Mesenchymal stem cell (in vitro differentiated cells and primary cell): ENCODE measurements around the gene CCL28.

Experiments
- DNase-seq: peaks from one replicate; pipeline ENCODE4 v3.0.0-alpha.2; 2013
- H2AFZ ChIP-seq: one replicate; pipeline ENCODE4 v1.6.1; 2013; ENCODE audit warnings: low read depth, mild to moderate bottlenecking, control low read depth, inconsistent platforms, low read length, moderate library complexity
- H2AK5ac ChIP-seq: 2 replicates; pipeline ENCODE4 v1.6.1; 2013; ENCODE audit warnings: low read length, moderate library complexity, mild to moderate bottlenecking, inconsistent platforms; ENCODE audit not compliant: severe bottlenecking
- H2BK120ac ChIP-seq: one replicate; pipeline ENCODE4 v1.6.1; 2013; ENCODE audit warnings: low read depth, mild to moderate bottlenecking, inconsistent platforms, low read length, moderate library complexity
- H2BK12ac ChIP-seq, 2 experiments: one replicate each; pipeline ENCODE4 v1.6.1; 2013; ENCODE audit warnings: inconsistent platforms in 2 of 2, low read length in 2 of 2, mild to moderate bottlenecking in 2 of 2, moderate library complexity in 2 of 2, control low read depth in 1 of 2
- H2BK15ac ChIP-seq: one replicate; pipeline ENCODE4 v1.6.1; 2013; ENCODE audit warnings: mild to moderate bottlenecking, low read depth, inconsistent platforms; ENCODE audit not compliant: poor library complexity, severe bottlenecking
- H2BK5ac ChIP-seq: 2 replicates; pipeline ENCODE4 v1.6.1; 2013; ENCODE audit warnings: low read depth, mild to moderate bottlenecking, low read length, control low read depth, inconsistent platforms; ENCODE audit not compliant: poor library complexity, severe bottlenecking
- H3K14ac ChIP-seq, 2 experiments: one replicate each; pipeline ENCODE4 v1.6.1; 2013; ENCODE audit warnings: inconsistent platforms in 2 of 2, low read length in 2 of 2, control low read depth in 1 of 2, mild to moderate bottlenecking in 1 of 2, moderate library complexity in 1 of 2
- H3K18ac ChIP-seq, 2 experiments: one replicate each; pipeline ENCODE4 v1.6.1; 2013; ENCODE audit warnings: inconsistent platforms in 2 of 2, low read length in 2 of 2, control low read depth in 1 of 2, low read depth in 1 of 2, mild to moderate bottlenecking in 1 of 2
- H3K23ac ChIP-seq, 2 experiments: one replicate each; pipeline ENCODE4 v1.6.1; 2013; ENCODE audit warnings: inconsistent platforms in 2 of 2, low read length in 2 of 2, mild to moderate bottlenecking in 2 of 2, moderate library complexity in 2 of 2, control low read depth in 1 of 2
- H3K27ac ChIP-seq: 2 replicates; pipeline ENCODE4 v1.5.1; 2013; ENCODE audit warnings: mild to moderate bottlenecking, moderate library complexity, low read length, control low read depth, inconsistent platforms; ENCODE audit not compliant: poor library complexity, severe bottlenecking
- H3K27me3 ChIP-seq, 2 experiments: 2 replicates each; pipeline versions ENCODE4 v1.6.1 to v1.7.0; 2013; ENCODE audit warnings: low read length in 2 of 2, mild to moderate bottlenecking in 2 of 2, moderate library complexity in 2 of 2, control low read depth in 1 of 2, inconsistent platforms in 1 of 2; ENCODE audit not compliant: control insufficient read depth in 1 of 2, insufficient read depth in 1 of 2
- H3K36me3 ChIP-seq, 2 experiments: 2 replicates each; pipeline versions ENCODE4 v1.6.1 to v1.7.0; 2013; ENCODE audit warnings: low read length in 2 of 2, control low read depth in 1 of 2, inconsistent platforms in 1 of 2, low read depth in 1 of 2, mild to moderate bottlenecking in 1 of 2; ENCODE audit not compliant: insufficient read depth in 2 of 2, control insufficient read depth in 1 of 2
- H3K4ac ChIP-seq, 2 experiments: one replicate each; pipeline ENCODE4 v1.6.1; 2013; ENCODE audit warnings: inconsistent platforms in 2 of 2, low read length in 2 of 2, mild to moderate bottlenecking in 2 of 2, moderate library complexity in 2 of 2, control low read depth in 1 of 2, low read depth in 1 of 2
- H3K4me1 ChIP-seq: 2 replicates; pipeline ENCODE4 v1.6.1; 2013; ENCODE audit warnings: low read depth, low read length, control low read depth; ENCODE audit not compliant: control insufficient read depth, insufficient read depth
- H3K4me2 ChIP-seq: 2 replicates; pipeline ENCODE4 v1.6.1; 2013; ENCODE audit warnings: low read length, mild to moderate bottlenecking, inconsistent platforms; ENCODE audit not compliant: poor library complexity, severe bottlenecking
- H3K4me3 ChIP-seq, 2 experiments: 2 replicates each; pipeline versions ENCODE4 v1.5.1 to v1.7.0; 2013; ENCODE audit warnings: low read length in 2 of 2, mild to moderate bottlenecking in 2 of 2, control low read depth in 1 of 2, low read depth in 1 of 2; ENCODE audit not compliant: insufficient read depth in 1 of 2
- H3K79me1 ChIP-seq: replicated peaks from 2 replicates; pipeline ENCODE4 v1.6.1; 2013; ENCODE audit warnings: mild to moderate bottlenecking, control low read depth, low read length, inconsistent platforms; ENCODE audit not compliant: poor library complexity, severe bottlenecking
- H3K9ac ChIP-seq: 2 replicates; pipeline ENCODE4 v1.7.0; 2013; ENCODE audit warnings: mild to moderate bottlenecking, low read length, moderate library complexity
- H3K9me3 ChIP-seq: 2 replicates; pipeline ENCODE4 v1.7.0; 2013; ENCODE audit warnings: mild to moderate bottlenecking, low read length; ENCODE audit not compliant: control insufficient read depth
- H4K8ac ChIP-seq: one replicate; pipeline ENCODE4 v1.6.1; 2013; ENCODE audit warnings: inconsistent platforms, mild to moderate bottlenecking, low read length, moderate library complexity
- H4K91ac ChIP-seq: one replicate; pipeline ENCODE4 v1.6.1; 2013; ENCODE audit warnings: mild to moderate bottlenecking, low read length, inconsistent platforms
- WGBS: methylation state at CpG from one replicate; pipeline ENCODE4 v1.1.7; 2013; ENCODE audit warnings: mixed read lengths; 5-methylcytosine and 5-hydroxymethylcytosine counted together

CCL28 gene

DNA sequence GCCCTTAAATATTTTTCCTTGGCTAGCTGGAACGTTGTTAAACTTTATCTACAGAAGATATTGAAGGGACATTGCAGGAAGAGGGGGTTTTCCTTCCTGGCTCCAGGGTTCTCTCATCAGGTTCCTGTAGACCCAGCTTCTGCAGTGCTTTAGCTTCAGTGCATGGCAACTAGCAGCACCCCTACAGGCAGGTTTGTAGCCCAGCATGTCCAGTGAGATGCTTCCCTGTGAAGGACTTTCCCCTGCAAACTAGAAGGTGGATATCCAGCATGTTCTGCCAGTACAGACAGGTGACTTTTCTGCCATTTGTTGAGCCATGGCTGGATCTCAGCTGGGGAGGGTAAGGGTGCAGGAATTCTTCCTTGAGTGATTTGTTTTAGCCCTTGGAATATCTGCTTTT is 10.4 kb downstream of the CCL28 start:
- Histone ChIP-seq H3K23ac (no peak overlapping the region), H3K4me2 (no peak overlapping the region), H3K79me1 (no peaks in the 10 kb centered on the region), H2BK5ac (no peak overlapping the region), H3K14ac (no peak overlapping the region), H3K36me3 (no peaks in the 10 kb centered on the region), H2AFZ (no peak overlapping the region), H2BK12ac (no peak overlapping the region), H2AK5ac (no peak overlapping the region), H3K27me3 (peaks cover 0 to 12% of the 10 kb centered on the region in 2 experiments), H4K8ac (no peak overlapping the region), H3K9me3 (no peaks in the 10 kb centered on the region), H3K27ac (no peak overlapping the region), H3K4me1 (no peaks in the 10 kb centered on the region), H4K91ac (no peak overlapping the region), H2BK15ac (no peak overlapping the region), H3K9ac (no peak overlapping the region), H3K4ac (no peak overlapping the region), H2BK120ac (no peak overlapping the region), H3K18ac (no peak overlapping the region), H3K4me3 (no peak overlapping the region)
- DNase-seq: peak; percentile 28
- WGBS: 72% methylated on average over 1 of the region's 1 CpG

- no peak overlapping the region for H3K4me3 ChIP-seq
- no peak overlapping the region for H3K4ac ChIP-seq
- no peaks in the 10 kb centered on the region for H3K9me3 ChIP-seq
- no peak overlapping the region for H3K23ac ChIP-seq
- H2BK5ac ChIP-seq: no peak overlapping the region
- H2AFZ ChIP-seq: peak overlapping the region; percentile 11
- no peaks in the 10 kb centered on the region for H3K4me1 ChIP-seq
- peak; percentile 13 for DNase-seq
- no peak overlapping the region for H3K18ac ChIP-seq
- H3K27me3 ChIP-seq: peaks cover 0 to 12% of the 10 kb centered on the region in 2 experiments
- 84% methylated on average over 3 of the region's 3 CpGs for WGBS
- H3K14ac ChIP-seq: no peak overlapping the region
- H3K36me3 ChIP-seq: no peaks in the 10 kb centered on the region
- H2AK5ac ChIP-seq: peak overlapping the region; percentile 20
- no peak overlapping the region for H4K91ac ChIP-seq
- no peak overlapping the region for H2BK120ac ChIP-seq
- H4K8ac ChIP-seq: no peak overlapping the region
- H3K79me1 ChIP-seq: no peaks in the 10 kb centered on the region
- no peak overlapping the region for H2BK15ac ChIP-seq
- H3K9ac ChIP-seq: no peak overlapping the region
- H2BK12ac ChIP-seq: no peak overlapping the region
- peak overlapping the region; percentile 29 for H3K4me2 ChIP-seq
- no peak overlapping the region for H3K27ac ChIP-seq
Observed at GRCh38 chr5:43400082-43400481, 12.1 kb downstream of the CCL28 start.

GRCh38 chr5:43396762-43397304 is 15.4 kb downstream of the CCL28 start:
- no peak for DNase-seq
- no peak overlapping the region for H2BK15ac ChIP-seq
- peaks cover 0 to 9% of the 10 kb centered on the region in 2 experiments for H3K27me3 ChIP-seq
- no peak overlapping the region for H3K27ac ChIP-seq
- peak overlapping the region in 1 of 2 experiments; percentile 93 for H3K4me3 ChIP-seq
- H2AFZ ChIP-seq: no peak overlapping the region
- H2BK12ac ChIP-seq: no peak overlapping the region
- H4K91ac ChIP-seq: peak overlapping the region; percentile 56
- peak overlapping the region; percentile 19 for H3K4me2 ChIP-seq
- peak overlapping the region; percentile 89 for H3K9ac ChIP-seq
- H3K23ac ChIP-seq: peak overlapping the region in 1 of 2 experiments; percentile 42
- WGBS: 86% methylated on average over 52 of the region's 53 CpGs
- H3K9me3 ChIP-seq: no peaks in the 10 kb centered on the region
- no peaks in the 10 kb centered on the region for H3K79me1 ChIP-seq
- H2BK5ac ChIP-seq: no peak overlapping the region
- H3K18ac ChIP-seq: no peak overlapping the region
- peak overlapping the region; percentile 22 for H4K8ac ChIP-seq
- no peak overlapping the region for H3K14ac ChIP-seq
- no peaks in the 10 kb centered on the region for H3K4me1 ChIP-seq
- no peak overlapping the region for H2AK5ac ChIP-seq
- H3K36me3 ChIP-seq: no peaks in the 10 kb centered on the region
- H3K4ac ChIP-seq: no peak overlapping the region
- H2BK120ac ChIP-seq: no peak overlapping the region

DNA sequence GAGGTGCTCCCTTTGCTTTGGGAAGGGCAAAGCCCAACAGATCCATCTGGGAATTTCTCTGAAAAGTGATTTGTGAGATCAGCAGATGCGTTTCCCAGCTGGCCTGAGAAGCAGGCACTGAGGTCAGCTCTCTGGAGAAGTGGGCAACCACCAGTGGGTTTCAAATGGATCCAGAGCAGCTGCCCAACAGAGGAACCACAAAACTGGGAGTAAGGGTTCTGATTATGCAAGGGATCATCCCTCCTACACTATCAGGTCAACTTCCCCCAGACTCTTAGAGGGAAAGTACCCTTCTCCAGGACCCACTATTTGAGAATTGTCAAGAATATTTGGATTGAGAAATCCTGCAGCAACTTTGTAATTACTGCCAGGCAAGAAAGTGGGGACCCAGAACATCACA is 21.7 kb downstream of the CCL28 start:
- Histone ChIP-seq H3K4me3 (no peak overlapping the region), H3K79me1 (peaks cover 2% of the 10 kb centered on the region), H3K27me3 (peaks cover 0 to 3% of the 10 kb centered on the region in 2 experiments), H2AFZ (no peak overlapping the region), H4K8ac (no peak overlapping the region), H3K9ac (no peak overlapping the region), H2BK12ac (no peak overlapping the region), H2BK120ac (no peak overlapping the region), H3K4me1 (no peaks in the 10 kb centered on the region), H3K9me3 (no peaks in the 10 kb centered on the region), H2BK5ac (no peak overlapping the region), H3K4ac (no peak overlapping the region), H2AK5ac (no peak overlapping the region), H2BK15ac (no peak overlapping the region), H3K36me3 (no peaks in the 10 kb centered on the region), H3K4me2 (no peak overlapping the region), H3K18ac (no peak overlapping the region), H3K14ac (no peak overlapping the region), H3K27ac (no peak overlapping the region), H3K23ac (no peak overlapping the region), H4K91ac (no peak overlapping the region)
- no peak for DNase-seq
- WGBS: 89% methylated on average over 1 of the region's 1 CpG
